HG02840 (cell line): ENCODE measurements around the gene YDJC.
A peak's percentile ranks its signal among the peaks of the same experiment; 100 is the strongest.
"Not testable (repeated sequence)": the region's sequence is repeated elsewhere in the genome, so short reads cannot be mapped to it uniquely, and the experiment has no call there.

ENCODE experiments used
- ATAC-seq: cut with Tn5 transposase; IDR thresholded peaks from one replicate; pipeline ENCODE4 v1.9.1; 2021; ENCODE audit warnings: mild to moderate bottlenecking, moderate library complexity, moderate number of reproducible peaks; ENCODE audit not compliant: unreplicated experiment, low FRiP score

YDJC gene

DNA sequence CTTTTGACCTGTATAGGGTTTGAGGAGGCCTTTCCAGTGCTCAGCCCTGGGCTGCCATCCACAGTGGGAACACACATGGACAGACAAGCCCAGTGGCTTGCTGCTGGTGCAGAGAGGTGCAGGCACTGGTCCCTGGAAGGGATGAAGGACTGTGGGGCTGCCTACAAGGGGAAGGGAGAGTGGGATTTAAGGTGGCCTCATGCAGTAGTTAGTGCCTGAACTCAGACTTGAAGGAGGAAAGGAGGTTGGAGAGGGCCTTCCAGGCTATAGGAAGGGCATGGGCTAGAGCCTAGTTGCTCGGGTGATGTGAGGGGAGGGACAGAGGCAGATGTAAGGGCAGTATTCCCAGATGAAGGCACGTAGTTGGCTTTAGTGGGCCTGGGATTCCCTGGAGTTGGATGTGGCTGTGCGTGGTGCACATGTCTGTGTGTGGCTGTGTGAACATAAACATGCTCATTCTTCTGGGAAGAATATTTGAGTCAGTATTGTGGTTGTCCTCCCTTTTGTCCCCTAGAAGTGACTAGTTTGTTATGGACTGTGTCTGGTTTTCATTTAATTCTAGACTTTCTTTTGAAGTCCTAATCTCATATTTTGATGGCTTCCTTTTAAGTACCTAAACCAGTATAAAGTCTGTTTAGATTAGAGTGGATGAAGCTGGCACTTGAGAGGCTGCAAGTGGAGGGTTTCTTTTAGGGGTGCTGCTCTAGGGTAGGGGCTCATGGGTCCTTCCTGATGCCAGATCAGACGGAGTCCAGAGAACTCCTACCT lies 18.4 kb downstream of the YDJC start:
- no peak for ATAC-seq

DNA sequence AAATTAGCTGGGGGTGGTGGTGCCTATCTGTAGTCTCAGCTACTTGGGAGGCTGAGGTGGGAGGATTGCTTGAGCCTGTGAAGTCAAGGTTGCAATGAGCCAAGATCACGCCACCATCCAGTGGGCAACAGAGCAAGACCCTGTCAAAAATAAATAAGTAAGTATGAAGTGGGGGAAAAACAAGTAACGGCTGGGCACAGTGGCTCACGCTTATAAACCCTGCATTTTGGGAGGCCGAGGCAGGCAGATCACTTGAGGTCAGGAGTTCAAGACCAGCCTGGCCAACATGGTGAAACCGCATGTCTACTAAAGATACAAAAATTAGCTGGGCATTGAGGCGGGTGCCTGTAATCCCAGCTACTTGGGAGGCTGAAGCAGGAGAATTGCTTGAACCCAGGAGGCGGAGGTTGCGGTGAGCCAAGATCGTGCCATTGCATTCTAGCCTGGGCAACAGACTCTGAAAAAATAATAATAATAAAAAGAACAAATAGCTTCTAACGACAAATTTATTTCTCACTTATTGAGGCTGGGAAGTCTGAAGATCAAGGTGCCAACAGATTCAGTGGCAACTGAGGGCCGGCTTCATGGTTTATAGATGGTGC lies 20.2 kb downstream of the YDJC start:
- not testable (repeated sequence) for ATAC-seq

DNA sequence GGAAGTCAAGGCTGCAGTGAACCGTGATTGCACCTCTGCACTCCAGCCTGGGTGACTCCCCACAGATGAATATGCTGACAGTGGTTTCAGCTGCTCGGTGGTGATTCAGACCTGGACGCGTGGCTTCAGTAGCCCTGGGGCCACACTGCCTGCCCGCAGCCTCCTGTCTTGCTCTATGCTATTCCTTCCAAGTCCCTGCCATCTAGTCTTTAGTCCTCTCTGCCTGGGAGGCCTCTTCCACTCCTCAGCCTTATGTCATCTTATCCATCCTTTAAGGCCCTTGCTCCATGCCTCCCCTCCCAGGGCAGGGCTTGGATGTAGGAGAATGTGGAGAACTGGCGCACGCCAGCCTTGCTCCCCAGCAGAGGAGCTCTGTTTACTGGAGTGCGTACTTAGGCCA lies 23.0 kb downstream of the YDJC start:
- no peak for ATAC-seq

DNA sequence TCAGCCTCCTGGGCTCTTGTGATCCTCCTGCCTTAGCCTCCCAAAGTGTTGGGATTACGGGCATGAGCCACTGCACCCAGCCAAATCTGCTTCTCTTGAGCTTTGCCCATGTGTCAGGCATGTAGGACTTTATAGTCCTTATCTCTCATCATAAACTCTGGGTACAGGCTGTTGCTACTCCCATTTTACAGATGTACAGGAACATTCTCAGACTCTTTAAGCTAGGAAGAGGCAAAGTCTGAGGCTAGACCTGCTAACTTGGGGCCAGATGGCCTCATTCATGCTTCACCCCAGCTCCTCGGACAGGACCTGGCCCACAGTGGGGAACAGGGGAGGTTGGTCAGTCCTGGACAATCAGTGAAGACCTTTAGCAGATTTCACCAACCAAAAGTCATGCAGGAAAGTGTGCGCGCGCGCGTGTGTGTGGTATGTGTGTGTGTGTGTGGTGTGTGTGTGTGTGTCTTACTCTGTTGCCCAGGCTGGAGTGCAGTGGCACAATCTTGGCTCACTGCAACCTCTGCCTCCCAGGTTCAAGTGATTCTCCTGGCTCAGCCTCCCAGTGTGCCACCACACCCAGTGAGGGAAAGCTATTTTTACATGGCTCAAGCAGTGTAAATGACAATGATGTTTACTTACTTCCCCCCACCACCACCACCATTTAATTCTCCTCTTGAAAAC lies 23.8 kb downstream of the YDJC start:
- no peak for ATAC-seq

DNA sequence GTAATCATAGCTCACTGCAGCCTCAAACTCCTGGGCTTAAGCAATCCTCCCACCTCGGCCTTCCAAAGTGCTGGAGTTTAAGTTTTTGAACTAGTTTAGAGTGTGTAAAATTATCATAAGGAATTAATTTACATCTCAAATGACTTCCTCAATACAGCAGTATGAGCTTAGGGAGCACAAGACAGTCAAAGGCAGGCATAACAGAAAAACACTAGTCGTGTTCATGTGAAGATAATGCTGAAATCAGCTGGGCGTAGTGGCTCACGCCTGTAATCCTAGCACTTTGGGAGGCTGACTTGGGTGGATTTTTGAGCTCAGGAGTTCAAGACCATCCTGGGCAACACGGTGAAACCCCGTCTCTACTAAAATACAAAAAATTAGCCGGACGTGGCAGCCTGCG lies 25.8 kb downstream of the YDJC start:
- no peak for ATAC-seq

DNA sequence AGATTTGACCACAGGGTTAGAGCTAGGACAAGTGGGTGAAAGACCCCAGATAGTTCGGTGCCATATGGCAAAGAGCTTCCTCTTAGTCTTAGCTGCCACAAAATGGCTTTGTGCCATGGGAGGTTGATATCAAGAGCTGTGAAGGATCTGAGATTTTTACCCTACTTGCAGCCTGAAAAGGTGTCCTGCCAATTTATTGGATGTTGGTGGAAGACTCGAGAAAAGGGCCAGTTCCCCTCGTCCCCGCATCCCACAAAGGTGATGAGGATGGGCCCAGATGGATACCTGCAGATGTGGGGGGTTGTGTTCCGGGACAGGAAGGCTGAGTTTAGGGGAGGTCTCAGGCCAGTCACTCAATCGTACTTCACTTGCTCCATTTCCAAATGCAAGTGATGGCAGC lies 27.2 kb downstream of the YDJC start:
- ATAC-seq, result no peak

DNA sequence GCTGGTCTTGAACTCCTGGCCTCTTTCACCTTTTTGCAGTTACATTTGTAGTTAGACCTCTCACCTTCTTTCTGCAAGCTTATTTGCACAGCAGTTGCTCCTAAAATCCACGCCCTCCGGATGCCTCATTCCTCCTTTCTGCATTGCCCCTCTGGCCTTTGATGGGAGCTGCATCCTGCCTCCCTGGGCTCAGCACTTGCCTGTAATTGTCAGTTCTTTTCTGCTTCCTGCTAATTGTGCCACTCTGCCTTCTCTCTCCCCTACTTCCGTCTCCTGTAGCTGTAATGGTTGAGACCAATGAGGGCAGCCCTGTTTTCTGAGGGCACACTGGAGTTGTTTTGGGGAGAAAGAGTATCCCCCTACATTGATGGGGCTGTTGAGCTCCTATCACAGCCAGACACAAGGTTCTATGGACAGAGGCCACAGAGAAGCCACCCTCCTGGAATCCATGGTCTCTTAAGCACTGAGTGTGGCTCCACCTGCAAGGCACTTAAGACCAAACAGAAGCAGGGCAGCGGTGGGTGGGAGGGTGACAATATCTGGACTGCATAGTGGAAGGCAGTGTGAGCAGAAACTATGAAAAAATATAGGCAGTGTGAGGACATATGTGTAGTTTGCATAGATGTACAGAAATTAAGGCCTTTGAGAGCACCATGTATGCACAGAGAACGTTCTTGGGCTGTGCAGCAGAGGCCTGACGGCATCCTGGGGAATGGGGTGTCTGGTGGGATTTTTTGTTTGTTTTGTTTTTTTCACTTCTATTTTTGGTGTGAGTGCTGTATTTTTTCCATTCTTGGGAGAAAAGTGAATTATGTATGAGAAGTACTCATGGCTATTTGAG lies 30.5 kb downstream of the YDJC start:
- no peak for ATAC-seq

DNA sequence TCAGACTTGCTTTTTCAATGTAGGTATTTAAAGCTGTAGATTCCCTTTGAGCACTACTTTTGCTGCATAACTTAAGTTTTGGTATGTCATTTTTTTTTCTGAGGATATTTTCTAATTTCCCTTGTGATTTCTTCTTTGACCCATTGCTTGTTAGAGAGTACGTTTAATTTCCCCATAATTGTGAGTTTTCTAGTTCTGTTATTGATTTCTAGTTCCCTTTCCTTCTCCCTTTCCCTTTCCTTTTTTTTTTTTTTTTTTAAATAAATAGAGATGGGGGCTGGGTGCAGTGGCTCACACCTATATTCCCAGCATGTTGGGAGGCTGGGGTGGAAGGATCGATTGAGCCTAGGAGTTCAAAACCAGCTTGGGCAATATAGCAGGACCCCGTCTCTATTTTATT lies 31.5 kb downstream of the YDJC start:
- no peak for ATAC-seq

DNA sequence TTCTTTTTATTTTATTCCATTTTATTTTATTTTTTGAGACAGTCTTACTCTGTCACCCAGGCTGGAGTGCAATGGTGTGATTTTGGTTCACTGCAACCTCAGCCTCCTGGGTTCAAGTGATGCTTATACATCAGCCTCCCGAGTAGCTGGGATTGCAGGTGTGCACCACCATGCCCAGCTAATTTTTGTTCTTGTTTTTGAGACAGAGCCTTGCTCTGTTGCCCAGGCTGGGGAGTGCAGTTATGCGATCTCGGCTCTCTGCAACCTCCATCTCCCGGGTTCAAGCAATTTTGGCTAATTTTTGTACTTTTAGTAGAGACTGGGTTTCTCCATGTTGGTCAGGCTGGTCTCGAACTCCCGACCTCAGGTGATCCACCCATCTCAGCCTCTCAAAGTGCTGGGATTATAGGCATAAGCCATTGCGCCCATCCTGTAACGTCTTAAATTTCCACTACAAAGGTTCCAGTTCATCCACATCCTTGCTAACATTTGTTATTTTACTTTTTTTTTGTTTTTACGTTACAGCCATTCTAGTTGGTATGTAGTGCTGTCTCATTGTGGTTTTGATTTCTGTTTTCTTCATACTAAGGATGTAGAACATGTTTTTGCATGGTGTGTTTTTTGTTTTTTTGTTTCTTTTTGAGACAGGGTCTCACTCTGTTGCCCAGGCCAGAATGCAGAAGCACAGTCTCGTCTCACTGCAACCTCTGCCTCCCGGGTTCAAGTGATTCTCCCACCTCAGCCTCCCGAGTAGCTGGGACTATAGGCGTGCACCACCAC lies 33.3 kb downstream of the YDJC start:
- not testable (repeated sequence) for ATAC-seq

DNA sequence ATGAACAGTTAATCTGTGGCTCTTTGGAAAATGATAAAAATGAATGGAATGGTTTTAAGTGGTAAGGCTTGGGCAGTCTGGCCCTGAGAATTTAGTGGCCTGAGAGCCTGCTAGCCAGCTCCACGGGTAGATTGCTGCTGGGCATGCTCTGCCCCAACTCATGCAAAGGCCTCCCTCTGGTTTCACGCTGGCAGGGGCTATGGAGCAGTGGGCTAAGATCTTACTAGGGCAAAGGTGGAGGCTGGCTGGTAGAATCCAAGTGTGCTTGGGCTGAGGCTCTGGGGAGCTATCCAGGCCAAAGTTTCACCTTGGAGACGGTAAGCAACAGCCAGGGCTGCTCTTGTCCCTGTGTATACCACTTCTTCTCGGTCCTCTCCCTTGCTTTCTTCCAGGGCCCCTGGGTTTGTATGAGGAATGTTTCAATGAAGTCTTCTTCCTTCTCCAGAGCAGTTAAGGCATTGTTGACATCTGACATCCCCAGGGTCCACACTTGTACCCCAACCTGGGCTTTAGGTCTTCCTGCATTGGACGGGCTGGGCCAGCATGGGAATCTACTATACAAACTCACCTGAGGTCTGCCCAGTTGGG lies 34.9 kb downstream of the YDJC start:
- ATAC-seq, result no peak

DNA sequence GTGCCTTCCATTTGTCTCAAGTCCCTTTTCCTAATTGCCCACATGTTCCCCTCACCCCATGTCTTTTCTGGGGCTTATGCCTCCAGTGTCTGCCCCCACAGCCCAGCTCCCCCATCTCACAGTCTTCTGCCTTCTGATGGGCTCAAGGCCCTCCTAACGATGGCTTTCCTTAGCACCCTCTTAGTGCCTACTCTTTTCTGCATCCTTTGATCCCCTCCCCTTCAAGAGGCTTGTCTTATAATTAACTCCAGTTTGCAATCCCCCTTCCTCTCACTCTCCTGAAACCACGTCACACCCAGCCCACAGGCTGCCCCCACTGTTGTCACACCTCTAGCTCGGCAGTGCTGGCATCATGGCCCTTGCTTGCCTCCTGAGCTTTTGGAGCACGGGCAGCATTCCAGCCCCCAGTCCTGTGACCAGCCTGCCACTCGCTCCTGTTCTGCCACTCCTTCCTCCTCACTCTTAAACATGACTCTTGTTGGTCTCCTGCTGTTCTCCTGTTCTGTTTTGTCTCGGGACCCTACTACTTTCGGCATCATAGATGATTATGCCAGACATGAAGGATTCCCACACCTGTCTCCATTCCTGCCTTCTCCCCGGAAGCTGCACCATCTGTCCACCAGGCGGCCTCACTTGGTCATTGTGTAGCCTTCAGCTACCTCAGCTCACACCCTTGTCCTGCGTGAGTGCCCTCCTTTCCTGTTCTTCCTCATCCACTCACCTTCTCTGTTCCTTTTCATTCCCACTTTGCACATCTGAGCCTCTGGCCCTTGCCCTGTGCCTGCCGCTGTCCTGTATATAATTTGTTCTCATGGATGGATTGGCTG lies 36.2 kb downstream of the YDJC start:
- no peak for ATAC-seq

DNA sequence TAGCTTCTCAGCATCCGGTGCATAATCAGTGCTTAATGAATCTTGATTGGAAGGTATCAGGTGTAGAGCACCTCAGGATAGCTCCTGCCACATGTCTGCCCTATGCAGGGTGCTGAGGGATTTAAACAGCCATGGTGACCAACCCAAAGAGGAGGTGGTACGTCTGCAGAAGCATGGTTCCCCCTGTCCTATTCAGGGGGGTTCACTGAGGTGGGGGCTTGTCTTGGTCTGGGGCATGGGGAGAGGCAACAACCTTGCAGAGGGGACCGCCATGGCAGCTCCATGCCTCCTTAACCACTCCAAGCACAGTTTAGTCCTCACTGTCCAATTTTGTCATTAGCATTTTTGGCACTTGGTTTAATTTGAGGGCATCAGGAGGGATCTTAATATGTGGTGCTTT lies 37.4 kb downstream of the YDJC start:
- no peak for ATAC-seq

DNA sequence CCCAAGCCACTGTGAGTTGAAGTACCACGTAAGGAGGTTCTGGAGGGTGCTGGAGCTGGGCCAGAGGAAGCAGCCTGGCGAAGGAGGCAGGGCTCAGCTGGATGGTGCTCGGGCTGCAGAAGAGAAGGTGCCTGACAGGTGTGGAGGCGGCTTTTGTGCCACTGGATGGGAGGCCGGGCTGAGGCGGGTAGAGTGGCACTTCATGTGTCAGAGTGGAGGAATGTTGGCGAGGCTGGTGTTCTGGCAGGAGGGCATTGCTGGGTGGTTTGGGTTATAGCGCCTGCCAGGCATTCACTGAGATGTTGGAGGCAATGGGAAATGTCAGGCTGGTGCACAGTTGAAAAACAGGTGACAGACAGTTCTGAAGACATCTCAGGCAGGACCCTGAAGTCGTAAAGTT lies 38.1 kb downstream of the YDJC start:
- ATAC-seq, result no peak

DNA sequence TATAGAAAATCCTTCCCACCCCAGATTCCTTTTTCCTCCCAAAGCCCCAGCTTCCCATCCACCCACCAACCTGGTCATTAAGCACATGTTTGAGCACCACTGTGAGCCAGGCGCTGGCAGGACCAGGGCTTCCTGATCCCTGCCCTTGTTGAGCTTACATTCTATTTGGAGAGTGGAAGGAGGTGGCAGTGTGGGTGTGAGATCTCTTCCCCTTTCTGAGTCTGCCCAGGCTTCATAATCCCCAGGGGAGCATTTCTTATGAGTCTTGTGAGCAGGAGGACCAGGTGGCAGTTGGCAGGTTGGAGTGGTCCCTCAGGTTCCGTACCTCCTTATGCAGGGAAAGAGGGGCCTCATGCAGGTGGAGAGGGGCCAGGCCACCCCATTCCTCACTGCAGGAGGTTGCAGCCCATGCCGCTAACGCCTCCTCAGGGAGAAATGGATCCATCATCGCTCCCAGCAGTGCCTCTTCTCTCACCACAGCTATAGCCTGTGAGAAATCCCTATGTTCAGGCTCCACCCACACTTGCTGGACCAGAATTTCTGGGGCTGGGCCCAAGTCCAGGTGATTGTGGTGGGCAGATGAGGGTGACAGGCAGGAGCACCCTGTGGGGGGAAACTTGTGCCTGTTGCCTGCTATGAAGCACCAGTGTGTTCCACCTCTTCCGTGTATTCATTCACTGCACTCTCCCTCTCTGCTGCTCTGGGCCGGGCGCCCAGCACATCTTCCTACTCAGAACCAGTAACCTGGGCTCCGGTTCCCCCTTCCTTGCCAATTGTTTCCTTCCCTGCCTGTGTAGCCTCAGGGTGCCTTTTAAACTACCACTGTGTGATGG lies 38.8 kb downstream of the YDJC start:
- ATAC-seq, result no peak

DNA sequence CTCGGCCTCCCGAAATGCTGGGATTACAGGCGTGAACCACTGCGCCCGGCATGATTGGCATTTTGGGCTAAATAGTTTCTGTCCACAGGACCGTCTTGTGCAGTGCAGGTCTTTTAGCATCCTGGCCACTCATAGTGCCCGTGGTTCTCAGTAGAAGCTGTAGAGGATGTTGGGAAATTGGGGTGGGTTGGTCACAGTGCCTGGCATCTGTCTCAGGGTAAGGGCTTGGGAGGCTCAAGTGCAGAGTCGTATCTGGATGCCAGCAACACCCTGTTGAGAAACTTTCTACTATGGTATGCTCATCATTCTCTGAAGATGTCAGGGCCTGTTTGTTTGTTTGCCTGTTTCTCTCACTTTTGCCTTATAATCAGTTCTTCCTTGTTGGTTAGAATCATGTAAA lies 40.4 kb downstream of the YDJC start:
- no peak for ATAC-seq

DNA sequence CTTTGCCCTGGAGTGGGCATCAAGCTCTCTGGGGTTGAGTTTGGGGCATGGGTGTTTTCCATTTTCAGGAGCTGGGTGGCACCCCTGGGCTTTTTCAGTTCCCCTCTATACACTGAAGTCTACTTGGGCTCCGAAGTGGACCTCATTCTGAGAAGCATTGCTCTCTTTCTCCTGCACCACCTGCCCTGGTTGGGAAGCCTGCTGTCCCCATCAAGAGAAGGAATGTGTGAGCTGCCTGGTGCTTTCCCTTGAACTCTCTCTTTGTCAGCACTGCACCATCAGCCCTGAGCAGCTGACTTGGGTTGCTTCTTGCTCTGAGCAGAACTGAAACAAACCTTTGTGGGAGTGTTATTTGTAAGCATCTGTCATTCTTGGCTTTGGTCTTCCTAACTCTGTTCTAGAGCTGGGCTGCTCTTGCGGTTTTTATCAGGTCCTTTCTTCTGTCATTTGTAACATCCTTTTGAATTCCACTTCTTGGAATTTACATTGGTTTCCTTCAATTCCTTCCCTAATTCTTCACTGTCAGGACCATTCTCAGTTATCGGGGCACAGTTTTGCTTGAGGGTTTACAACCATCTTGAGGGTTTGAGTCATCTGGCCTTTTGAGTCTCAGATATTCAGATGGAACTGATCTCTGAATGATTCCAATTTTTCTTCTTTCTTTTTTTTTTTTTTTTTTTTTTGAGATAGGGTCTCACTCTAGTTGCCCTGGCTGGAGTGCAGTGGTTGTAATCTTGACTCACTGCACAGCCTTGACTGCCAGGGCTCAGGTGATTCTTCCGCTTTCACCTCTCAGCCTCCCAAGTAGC lies 41.8 kb downstream of the YDJC start:
- ATAC-seq, result peak; percentile 74

DNA sequence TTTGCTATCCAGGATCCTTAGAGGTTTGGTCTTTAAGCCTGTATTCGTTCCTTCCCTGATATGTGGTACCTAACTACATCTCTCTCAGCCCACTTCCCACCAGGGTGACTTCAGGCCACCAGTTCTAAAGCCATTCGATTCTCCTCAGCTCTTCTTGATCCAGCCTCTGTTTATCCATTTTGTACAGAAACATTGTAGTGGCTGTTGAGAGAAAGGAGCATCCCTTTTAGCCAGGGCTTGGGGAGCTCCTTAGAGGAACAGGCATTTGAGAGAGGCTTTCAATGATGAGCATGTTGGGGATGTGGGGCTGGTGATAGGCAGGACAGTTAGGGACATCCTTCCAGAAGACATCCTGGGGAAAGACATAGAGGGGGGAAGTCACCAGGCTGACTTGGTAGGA lies 44.4 kb downstream of the YDJC start:
- no peak for ATAC-seq
